Stomach (tissue), 4 donors: ENCODE measurements around the gene ADAMTSL3.

Source experiments
- POLR2A ChIP-seq, 4 donors: fragments of 450-650 bp; IDR thresholded peaks; one replicate each; pipeline ENCODE4 v1.6.1; 2016; ENCODE audit warnings: antibody characterized with exemption in 4 of 4, control low read depth in 2 of 4, mild to moderate bottlenecking in 1 of 4, moderate library complexity in 1 of 4
- TF ChIP-seq, protein P1 (sequence below), 7 experiments: fragments of 450-650 bp in 4 of 7; fragments of 200-600 bp in 3 of 7; sonication (generic) in 3 of 7; IDR thresholded peaks; one replicate each; pipeline ENCODE4 v1.5.1; 2016 to 2019; ENCODE audit warnings: antibody characterized with exemption in 7 of 7, control low read depth in 2 of 7, mild to moderate bottlenecking in 1 of 7

DNA sequence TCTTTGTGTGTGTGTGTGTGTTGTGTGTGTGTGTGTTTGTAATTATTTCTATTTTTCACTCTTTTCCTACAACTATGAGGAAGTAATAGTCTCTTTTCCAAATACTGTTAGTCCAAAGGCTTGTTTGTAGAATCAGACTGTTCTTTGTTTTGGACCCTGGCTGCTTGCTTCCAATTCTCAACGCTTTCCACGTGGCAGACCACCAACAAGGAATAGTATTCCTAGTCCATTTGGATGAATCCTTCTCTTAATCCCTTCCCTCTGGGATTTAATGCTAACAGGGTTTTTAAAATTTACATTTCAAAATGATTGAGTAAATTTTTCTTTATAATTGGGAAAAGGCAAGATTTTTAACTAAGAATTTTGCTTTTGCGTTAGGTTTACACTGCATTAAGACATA is 62.7 kb downstream of the ADAMTSL3 start:
- TF ChIP-seq, protein P1, sequence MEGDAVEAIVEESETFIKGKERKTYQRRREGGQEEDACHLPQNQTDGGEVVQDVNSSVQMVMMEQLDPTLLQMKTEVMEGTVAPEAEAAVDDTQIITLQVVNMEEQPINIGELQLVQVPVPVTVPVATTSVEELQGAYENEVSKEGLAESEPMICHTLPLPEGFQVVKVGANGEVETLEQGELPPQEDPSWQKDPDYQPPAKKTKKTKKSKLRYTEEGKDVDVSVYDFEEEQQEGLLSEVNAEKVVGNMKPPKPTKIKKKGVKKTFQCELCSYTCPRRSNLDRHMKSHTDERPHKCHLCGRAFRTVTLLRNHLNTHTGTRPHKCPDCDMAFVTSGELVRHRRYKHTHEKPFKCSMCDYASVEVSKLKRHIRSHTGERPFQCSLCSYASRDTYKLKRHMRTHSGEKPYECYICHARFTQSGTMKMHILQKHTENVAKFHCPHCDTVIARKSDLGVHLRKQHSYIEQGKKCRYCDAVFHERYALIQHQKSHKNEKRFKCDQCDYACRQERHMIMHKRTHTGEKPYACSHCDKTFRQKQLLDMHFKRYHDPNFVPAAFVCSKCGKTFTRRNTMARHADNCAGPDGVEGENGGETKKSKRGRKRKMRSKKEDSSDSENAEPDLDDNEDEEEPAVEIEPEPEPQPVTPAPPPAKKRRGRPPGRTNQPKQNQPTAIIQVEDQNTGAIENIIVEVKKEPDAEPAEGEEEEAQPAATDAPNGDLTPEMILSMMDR (IDR thresholded peaks at IDR 0.05): no peak
- TF ChIP-seq POLR2A (IDR thresholded peaks at IDR 0.05): no peak
